Choroid plexus epithelial cell (primary cell): ENCODE data around the gene SERPINB12.

Source experiments
- DNase-seq: peaks from one replicate; pipeline ENCODE4 v3.0.0-alpha.2; 2010; ENCODE audit warnings: low read depth
- H3K4me3 ChIP-seq: 2 replicates; pipeline ENCODE4 v1.5.1; 2011; ENCODE audit warnings: low read depth, mild to moderate bottlenecking, control low read depth, low read length, moderate library complexity
- TF ChIP-seq, protein P1 (sequence below): conservative IDR thresholded peaks from 2 replicates; pipeline ENCODE4 v1.5.1; 2011; ENCODE audit warnings: low read depth, mild to moderate bottlenecking, control low read depth, inconsistent platforms, low read length, moderate library complexity

SERPINB12 gene

DNA sequence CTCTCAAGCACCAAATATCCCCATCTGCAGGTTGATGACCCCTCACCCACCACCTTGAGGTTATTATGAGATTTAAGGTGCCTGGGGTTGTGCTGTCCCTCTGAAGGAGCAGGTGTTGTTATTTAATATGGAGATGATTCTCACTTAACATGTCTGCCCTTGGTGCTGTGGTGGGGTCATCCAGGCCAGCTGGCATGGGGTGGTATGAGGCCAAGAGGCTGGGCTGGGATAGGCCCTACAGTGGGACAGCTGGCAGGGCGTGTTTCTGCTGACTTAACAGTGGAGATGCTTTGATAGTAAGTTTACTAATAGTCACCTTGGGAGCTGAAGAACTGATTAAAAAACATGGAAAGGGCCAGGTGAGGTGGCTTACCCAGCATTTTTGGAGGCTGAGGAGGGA is 22.4 kb downstream of the SERPINB12 start:
- no peak overlapping the region for H3K4me3 ChIP-seq
- TF ChIP-seq, protein P1, sequence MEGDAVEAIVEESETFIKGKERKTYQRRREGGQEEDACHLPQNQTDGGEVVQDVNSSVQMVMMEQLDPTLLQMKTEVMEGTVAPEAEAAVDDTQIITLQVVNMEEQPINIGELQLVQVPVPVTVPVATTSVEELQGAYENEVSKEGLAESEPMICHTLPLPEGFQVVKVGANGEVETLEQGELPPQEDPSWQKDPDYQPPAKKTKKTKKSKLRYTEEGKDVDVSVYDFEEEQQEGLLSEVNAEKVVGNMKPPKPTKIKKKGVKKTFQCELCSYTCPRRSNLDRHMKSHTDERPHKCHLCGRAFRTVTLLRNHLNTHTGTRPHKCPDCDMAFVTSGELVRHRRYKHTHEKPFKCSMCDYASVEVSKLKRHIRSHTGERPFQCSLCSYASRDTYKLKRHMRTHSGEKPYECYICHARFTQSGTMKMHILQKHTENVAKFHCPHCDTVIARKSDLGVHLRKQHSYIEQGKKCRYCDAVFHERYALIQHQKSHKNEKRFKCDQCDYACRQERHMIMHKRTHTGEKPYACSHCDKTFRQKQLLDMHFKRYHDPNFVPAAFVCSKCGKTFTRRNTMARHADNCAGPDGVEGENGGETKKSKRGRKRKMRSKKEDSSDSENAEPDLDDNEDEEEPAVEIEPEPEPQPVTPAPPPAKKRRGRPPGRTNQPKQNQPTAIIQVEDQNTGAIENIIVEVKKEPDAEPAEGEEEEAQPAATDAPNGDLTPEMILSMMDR: no peak
- no peak for DNase-seq

DNA sequence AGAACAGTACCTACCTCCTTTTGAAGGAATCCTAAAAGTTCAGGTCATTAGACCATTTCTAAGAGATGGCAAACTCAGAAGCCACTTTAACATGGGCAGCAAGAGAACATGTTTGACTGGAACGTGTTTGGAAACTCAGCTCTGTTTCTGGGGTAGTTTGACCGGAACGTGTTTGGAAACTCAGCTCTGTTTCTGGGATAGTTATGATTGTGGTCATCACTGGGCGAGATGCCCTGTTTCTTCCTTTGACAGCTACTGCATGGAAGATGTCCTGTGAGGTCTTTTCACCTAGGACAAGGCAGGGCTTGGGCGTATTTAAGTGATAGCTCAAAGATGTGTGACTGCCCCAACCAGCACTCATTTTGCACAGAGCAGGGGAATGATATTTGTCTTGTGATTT is 25.1 kb downstream of the SERPINB12 start:
- no peak overlapping the region for H3K4me3 ChIP-seq
- TF ChIP-seq, protein P1: no peak
- no peak for DNase-seq

DNA sequence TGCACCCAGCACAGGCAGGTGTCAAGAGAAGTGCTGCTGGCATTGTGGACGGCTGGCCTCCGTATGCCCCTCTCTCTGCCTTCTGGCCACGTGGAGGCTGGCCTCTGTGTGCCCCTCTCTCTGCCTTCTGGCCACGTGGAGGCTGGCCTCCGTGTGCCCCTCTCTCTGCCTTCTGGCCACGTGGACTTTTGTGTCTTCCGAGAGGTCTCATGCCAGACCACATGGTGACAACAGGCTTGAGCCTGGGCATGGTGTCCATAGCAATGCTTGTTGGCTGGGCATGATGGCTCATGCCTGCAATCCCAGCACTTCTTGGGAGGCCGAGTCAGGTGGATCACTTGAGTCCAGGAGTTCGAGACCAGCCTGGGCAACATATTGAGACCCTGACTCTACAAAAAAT is 25.7 kb downstream of the SERPINB12 start:
- TF ChIP-seq, protein P1: no peak
- no peak overlapping the region for H3K4me3 ChIP-seq
- no peak for DNase-seq

DNA sequence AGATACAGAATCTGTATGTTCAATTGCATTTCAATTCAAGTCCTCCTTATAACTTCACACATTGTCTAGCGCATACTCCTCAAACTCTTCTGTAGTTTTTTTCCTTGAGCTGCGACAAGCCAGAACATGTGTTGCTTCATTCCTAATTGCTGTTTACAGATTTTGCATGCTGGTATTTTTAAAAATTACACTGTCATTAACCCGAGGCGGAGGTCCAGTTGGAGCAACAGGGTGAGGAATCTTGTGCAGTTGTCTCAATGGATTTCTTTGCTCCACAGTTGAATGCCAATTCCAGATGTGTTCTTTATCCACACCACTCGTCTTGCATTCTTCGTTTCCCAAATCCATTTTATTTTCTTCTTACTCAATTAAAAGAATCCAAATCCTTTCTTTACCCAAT is 28.6 kb downstream of the SERPINB12 start:
- DNase-seq: no peak
- TF ChIP-seq, protein P1: no peak
- H3K4me3 ChIP-seq: no peak overlapping the region

DNA sequence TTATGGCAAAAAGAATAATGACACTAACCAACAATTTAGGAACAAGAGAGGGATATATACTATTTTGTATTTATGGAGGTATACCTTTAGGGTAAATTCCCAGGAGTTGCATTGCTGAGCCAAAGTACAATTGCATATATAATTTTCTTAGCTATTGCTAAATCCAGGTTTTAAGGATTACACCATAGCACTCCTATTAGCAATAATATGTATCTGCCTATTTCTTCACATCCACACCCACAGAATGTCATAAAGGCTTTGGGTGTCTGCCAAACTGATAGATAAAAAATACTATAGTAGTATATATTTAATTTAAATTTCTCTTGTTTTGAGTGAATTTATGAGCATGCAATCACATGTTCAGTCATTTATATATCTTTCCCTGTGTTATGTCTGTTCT is 33.5 kb downstream of the SERPINB12 start:
- no peak overlapping the region for H3K4me3 ChIP-seq
- DNase-seq: no peak
- TF ChIP-seq, protein P1: no peak

DNA sequence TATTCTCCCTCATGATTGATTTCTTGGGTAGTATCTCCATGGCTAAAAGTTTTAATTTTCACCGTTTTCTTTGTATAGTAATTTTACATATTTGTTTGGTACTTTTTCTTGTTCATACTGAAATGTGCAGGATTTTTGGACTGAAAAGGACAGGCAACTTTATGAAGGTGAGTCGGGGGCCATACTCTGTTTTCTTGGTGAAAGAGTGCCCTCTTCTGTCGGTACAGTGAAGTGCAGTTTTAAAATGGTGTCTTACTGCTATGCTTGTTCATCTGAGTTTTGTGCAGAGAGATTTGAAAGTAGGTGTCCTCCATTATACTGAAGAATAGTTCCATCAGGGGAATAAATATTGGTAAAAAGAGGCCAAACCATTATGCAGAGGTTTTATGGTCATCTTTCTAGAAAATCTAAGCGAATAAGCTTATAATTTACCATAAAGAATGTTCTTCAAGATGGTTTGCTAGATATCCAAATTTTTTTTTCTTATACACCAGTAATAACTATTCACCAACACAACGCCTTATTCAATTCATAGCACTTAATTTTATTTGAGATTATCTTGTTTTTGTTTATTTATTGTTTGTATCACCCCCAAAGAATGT is 36.3 kb downstream of the SERPINB12 start:
- peak; percentile 70 for DNase-seq
- TF ChIP-seq, protein P1: peak; percentile 82
- no peak overlapping the region for H3K4me3 ChIP-seq

DNA sequence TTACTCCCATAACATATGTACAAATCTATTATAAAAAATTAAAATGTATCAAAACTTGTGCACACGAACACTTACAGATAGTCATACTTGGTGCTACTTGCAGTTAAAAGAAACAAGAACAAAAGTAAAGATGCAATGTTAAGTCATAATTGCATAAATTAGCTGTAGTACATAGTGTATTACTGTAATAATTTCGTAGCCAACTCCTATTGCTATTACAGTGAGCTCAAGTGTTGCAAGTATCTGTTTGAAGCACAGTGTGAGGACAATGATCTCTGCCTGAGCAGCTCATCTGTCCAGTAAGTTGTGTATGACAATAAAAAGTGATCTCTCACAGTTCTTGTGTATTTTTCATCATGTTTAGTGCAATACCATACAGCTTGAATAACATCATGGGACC is 37.4 kb downstream of the SERPINB12 start:
- no peak overlapping the region for H3K4me3 ChIP-seq
- TF ChIP-seq, protein P1: no peak
- no peak for DNase-seq
